Limb (tissue), 2 donors: ENCODE measurements around the gene ELK3.
A peak's percentile ranks its signal among the peaks of the same experiment; 100 is the strongest.

ENCODE experiments used
- DNase-seq, 2 donors: peaks; one replicate each; pipeline ENCODE4 v3.0.0-alpha.2; 2016; ENCODE audit errors: extremely low spot score in 2 of 2

ELK3 gene

DNA sequence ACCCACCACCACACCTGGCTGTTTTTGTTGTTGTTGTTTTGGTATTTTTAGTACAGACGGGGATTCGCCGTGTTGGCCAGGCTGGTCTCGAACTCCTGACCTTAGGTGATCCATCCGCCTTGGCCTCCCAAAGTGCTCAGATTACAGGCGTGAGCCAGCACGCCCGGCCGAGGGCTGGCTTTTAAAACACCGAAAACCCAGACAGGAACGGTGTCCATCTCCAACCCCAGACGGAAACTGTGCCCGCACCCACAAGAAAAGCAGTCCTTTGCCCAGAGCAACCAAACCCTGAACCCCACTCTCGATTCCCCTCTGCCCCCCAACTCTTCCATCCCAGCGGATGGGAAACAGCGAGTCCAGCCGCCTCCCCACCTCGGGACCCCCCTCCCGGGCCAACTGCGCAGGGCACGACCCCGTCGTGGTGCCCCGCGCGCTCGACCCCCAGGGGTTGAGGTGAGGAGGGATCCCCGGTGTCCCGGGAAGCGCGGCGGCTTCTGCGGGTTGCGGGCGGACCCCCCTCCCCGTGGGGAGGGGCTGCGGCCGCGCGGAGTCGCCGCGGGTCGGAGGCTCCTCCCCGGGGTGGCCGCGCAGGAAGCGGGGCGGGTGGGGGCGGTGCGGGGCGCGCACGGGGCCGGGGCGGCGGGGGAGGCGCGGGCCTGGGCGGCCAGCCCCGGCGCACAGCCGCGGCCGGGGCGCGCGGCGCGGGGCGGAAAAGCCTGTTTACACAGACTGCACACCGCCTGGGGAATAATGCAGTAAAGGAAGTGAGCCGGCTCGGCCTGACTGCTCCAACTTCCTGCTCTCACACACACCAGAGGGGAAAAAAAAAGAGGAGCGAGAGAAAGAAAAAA, at the start of gene ELK3:
Gene ELK3, plus strand, starts transcription at position 651 of the 851 bp plus-strand sequence.
- DNase-seq, result peak; percentile 77 to 79

GRCh38 chr12:96146747-96147146, 47.4 kb upstream of the ELK3 start:
- no peak for DNase-seq

- DNase-seq, result no peak
Measured at GRCh38 chr12:96150442-96150841, 43.7 kb upstream of the ELK3 start.

- peak in 1 of 2 donors; percentile 34 for DNase-seq
Measured at GRCh38 chr12:96152164-96152563, 42.0 kb upstream of the ELK3 start.

GRCh38 chr12:96153131-96153725, 40.9 kb upstream of the ELK3 start:
- DNase-seq, result no peak

DNA sequence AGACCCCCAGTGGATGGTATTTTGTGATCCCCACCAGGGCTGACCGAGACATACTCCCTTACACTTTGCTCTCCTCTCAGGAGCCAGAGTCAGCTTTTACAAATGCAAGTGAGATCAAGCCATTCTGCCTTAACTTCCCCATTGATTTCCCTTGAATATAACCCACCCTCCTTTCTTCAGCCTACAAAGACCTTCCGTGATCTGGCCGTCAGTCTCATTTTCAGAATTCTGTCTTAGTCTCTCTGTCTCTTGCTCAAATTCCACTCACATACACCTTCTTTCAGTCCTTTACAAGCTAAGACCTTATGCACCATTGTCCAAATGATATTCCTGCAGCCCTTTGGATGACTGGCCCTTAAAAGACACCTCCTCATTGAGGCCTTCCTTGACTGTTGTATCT, 39.0 kb upstream of the ELK3 start:
- DNase-seq, result no peak

DNA sequence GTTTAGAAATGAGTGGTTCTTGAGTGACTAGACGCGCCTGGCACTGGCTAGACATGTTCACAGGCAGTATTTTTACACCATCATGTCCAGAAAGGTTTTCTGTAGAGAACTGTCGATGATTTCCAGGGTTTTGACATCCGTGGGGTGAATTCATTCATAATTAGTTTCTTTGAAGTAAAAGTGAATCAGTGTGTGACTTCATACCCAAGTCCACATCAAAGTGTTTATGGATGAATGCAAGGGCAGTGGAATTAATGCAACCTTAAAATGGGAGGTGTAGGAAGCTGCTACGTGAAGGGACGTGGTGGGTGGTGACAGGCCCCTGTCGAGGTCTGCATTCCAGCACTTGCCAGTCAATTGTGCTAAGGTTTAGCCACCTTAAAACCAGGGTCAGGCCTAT, 38.4 kb upstream of the ELK3 start:
- DNase-seq, result no peak

- no peak for DNase-seq
Measured at GRCh38 chr12:96156211-96156610, 38.0 kb upstream of the ELK3 start.

DNA sequence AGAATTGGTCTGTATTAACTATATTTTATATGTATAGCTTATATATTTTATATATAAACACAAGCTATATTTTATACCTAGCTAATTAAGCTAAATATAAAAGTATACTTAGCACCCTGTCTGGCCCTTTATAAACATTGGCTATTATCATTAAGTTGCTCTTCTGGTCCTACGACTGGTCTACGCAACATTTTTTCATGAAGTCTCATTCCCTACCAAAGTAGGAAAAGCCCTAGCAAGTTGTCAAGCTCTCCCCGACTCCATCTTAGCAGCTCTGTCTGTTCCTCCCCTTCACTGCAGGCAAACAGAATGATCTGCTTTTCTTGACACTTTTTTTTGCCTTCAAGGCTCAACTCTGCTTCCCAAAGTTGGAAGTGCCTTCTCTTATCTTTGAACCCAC, 36.7 kb upstream of the ELK3 start:
- DNase-seq, result no peak

DNA sequence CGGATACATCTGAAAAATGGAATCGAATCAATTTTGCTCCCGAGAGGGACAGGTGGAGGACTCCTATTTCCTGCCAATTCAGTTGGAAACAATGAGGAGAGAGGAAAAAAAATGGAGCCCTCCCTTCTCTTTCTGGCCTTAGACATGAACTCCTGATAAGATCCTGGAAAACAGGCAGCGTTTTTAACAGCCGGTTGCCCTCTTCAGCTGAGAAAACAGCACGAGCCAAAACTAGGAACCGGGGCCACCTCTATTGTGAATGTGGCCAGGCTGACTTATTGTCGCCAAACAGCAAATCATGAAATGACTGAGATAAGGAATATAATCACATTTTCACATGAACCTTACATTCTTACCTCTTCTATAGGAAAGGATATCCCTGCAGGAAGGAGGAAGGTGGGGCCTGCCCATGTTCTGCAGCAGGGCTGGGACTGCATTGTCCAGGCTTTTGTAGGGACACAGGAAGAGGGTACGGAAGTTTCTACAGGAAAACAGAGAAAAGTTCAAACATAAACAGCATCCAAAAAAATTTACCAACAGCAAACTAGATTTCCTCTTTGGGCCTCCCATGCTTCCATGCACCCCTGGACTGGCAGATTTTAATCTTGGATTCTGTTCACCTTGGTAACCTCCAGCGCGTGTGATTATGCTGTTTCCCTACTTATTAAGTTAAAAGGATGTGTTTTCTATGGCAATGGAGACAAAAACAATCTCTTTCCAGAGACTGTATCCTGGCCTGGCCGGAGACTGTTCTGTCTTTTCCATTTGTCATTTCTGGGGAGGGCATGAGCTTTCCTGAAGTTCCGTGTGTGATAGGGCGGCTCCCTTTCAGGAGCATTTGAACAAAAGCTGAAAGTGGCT, 29.0 kb upstream of the ELK3 start:
- DNase-seq, result no peak

GRCh38 chr12:96166765-96167164, 27.4 kb upstream of the ELK3 start:
- DNase-seq, result no peak

DNA sequence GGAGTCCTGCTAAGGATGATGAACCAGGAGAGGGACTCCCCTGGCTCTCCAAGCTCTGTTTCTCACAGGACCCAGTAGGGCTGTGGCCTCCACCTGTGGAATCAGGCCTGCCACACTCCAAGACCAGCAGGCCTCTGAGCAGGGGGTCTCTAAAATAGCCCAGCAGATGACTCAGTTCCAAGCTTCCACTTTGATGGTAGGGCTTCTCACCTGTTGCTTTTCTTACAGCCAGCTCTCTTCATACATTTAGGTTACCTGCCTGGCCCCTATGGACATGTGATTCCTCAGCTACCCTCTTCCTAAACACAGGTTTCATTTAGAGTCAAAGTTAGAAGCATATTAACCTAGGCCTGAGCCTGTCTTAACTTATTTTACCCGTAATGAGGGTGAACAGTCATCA, 26.7 kb upstream of the ELK3 start:
- DNase-seq, result no peak

DNA sequence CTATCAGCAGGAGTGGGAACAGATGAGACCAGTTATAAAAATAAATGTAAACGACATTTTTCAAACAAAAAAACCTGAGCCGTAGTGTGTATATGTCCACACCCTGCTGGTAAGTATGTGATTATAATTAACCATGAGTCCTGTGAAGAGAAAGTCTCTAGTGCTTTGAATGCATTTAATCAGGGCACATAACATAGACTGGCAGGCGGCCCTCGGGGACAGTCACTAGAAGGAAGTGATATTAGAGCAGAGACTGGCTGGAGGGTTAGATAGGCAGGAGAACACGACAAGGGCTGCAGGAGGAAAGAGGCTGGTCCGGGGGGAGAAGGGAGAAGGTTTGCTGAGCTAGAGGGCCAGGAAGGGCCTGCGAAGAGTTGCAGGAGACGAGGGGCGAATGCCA, 23.8 kb upstream of the ELK3 start:
- DNase-seq, result no peak

GRCh38 chr12:96170762-96171161, 23.4 kb upstream of the ELK3 start:
- DNase-seq, result no peak

GRCh38 chr12:96171905-96172304, 22.3 kb upstream of the ELK3 start:
- DNase-seq, result no peak

DNA sequence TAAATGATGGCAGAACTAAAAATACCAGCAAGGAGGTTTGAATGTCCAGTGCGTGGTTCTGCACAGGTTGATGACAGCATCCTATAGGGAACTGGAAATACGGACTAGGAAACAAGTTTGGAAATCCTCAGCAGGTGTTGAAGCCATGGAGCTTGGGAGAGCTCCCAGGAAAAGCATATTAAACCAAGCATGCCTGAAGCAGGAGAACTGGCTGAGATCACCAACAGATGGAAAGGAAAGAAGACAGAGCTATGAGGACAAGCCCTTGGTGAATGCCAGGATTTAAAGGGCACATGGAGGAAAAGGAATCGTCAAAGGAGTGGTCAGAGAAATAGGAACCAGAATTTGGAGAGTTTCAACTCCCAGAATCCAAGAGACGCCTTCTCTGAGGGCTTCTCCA, 21.2 kb upstream of the ELK3 start:
- DNase-seq, result no peak

- DNase-seq, result no peak
Measured at GRCh38 chr12:96176575-96176974, 17.6 kb upstream of the ELK3 start.

DNA sequence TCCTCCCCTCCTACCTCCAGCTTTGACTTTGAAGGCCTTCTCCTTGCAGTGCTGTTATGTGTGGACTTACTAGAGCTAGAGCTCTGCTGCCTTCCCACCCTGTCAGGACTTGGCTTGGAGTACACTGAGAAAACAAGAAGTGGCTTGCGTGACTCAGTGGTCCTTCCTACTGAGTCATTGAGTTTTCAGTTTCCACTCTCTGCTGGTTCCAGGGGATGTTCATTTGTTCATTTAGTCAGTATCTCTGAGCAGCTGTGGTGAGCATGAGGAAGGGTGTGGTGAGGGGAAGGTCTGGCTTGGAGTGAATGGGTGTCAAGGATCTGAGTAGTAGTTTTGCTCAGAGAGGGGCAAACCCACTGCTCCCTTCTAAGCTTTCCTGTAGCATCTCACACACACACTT, 17.2 kb upstream of the ELK3 start:
- DNase-seq, result no peak

DNA sequence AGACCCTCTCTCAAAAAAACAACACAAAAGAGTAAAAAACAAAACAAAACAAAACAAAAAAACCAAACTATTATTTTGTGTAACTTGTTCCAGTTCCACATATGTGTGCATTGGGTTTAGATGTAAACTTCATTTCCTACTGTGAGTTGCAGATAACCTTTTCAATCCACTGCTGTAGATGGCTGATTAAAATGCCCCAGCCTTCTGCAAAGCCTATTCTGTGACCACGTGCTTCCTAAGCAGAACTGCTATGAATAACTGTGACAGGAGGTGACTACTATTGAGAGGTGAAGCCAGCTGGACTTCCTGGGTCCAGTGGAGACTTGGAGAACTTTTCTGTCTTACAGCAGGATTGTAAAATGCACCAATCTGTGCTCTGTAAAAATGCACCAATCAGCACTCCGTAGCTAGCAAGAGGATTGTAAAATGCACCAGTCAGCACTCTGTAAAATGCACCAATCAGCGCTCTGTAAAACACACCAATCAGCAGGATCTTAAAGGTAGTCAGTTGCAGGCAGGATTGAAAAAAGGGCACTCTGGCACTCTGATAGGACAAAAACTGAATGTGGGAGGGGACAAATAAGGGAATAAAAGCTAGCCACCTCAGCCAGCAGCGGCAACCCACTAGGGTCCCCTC, 10.3 kb upstream of the ELK3 start:
- no peak for DNase-seq

DNA sequence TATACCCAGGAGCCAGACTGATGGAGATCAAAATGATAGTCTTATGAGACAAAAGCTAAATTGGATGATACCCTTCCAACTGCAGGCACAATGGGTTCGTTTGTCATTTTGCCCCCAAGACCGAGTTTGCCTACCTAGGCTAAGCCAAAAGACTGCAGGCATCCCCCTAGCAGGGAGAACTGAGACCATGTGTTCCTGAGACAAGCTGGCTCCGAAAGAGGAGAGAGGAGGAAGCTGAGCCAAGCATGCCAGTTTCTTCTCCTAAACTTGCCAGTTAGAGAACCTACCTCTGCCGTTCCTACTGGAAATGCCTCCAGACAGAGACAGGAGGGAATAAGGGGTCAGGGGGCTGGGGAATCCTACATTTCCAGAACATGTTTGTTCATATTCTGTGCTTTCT, 8.3 kb upstream of the ELK3 start:
- DNase-seq, result no peak

DNA sequence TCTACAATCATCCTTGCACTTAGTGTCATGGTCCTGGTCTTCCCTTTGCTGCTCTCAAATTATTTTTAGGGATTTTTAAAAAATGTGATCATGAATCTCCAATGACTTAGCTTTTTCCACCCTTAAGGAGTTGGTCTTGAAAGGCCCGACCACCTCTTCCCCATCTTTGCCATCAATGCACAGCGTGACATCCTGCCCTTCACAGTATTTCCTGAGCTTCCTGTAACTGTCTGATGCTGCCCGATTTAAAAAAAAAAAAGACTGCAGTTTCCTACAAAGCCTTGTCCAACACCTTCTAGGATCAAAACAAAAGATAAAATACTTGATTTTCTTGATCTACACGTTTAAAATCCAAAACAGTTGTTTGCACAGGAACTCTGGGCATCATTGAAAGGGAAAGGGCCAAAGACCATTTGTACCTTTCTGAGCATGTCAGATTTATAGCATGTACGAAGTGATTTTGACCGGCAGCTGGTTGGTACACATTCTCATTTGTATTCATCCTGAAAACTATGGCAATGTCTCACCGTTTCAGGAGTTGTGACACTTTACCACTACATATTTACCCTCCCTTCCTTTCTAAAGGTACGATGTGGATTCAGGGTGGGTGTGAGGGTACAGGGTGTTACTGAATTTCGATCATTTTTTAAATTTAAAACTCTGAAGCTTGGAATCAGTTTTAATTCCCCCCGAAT, 7.4 kb upstream of the ELK3 start:
- DNase-seq, result no peak
